ENCODE measurements around the gene TM4SF5. TPM values are rescaled to one million over a fixed set of nuclear protein-coding genes. Genes with fewer than 3 reads are reported as not detected.
"Not testable (repeated sequence)": the region's sequence is repeated elsewhere in the genome, so short reads cannot be mapped to it uniquely, and the experiment has no call there.

Gene TM4SF5
- total RNA-seq, 2 experiments from 2014 or later: not detected

DNA sequence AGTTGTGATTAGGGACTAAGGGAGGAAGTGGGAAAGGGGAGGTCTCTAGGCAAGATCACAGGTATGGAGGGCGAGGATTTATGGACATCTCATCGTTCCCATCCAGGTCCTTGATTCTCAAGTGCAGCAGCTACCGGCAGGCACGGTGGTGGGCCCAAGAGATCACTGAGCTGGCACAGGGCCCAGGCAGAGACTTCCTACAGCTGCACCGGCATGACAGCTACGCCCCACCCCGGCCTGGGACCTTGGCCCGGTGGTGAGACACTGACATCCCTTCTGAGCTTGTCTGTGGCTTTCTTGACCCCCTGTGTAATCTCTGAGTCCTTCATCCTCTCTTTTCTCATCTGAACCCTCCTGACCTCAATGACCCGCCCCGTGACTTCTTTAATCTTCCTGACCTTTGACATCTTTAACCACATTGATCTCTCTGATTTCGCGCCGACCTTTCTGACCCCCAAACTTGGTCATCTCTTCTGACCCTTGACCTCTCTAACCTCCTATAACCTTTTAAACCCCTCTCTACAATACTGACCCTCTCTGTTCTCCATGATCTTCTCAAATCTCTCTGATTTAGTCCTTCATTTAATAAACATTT lies 39.1 kb downstream of the TM4SF5 start:
- Mint-ChIP-seq H3K27ac (no peak overlapping the region), H3K4me3 (no peak overlapping the region), H3K9me3 (ENCODE audit: low read depth) (no peaks in the 10 kb centered on the region), H3K27me3 (no peaks in the 10 kb centered on the region), H3K36me3 (ENCODE audit: low read depth) (peaks cover 4% of the 10 kb centered on the region), H3K4me1 (peaks cover 7% of the 10 kb centered on the region)
- ATAC-seq (no peak), DNase-seq (no peak)
- ChIA-PET CTCF (no interaction called here), POLR2A (no interaction called here)
- intact Hi-C loops (cut with DNase I, micrococcal nuclease): no loop called here

DNA sequence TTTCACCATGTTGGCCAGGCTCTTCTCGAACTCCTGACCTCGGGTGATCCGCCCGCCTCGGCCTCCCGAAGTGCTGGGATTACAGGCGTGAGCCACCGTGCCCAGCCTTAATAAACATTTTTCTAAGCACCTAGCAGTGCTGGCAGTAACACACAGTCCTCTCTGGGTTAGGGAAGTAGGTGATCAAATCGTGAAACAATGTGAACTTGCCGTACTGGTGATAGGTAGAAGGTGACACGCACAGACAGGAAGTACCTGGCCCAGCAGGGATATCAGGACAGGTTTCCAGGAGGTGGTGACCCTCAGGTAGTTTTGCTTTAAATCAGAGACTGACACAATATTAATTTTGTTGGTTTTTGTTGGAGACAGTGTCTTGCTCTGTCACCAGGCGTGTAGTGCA lies 39.8 kb downstream of the TM4SF5 start:
- CTCF ChIA-PET: no interaction called here
- Mint-ChIP-seq H3K9me3 (ENCODE audit: low read depth) (no peaks in the 10 kb centered on the region), H3K36me3 (ENCODE audit: low read depth) (peaks cover 6% of the 10 kb centered on the region), H3K27me3 (no peaks in the 10 kb centered on the region), H3K27ac (no peak overlapping the region), H3K4me3 (no peak overlapping the region), H3K4me1 (peaks cover 2% of the 10 kb centered on the region)
- no peak for DNase-seq
- intact Hi-C loops (cut with DNase I, micrococcal nuclease): no loop called here
- POLR2A ChIA-PET: no interaction called here
- ATAC-seq: no peak

DNA sequence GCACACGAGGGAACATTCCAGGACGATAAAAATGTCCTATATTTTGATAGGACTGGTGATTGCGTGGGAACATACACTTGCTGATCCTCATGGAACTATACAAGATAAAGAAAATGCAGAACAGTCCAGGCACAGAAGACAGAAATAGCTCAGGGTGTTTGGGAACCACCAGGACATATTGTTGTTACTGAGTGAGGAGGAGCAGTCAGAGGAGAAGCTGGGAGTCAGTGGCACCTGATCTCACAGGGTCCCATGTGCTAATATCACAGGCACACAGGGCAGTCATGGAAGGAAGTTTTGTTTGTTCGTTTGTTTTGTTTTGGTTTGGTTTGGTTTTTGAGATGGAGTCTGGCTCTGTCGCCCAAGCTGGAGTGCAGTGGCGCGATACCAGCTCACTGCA lies 41.0 kb downstream of the TM4SF5 start:
- Mint-ChIP-seq H3K27me3 (no peaks in the 10 kb centered on the region), H3K36me3 (ENCODE audit: low read depth) (peaks cover 9% of the 10 kb centered on the region), H3K9me3 (ENCODE audit: low read depth) (no peaks in the 10 kb centered on the region), H3K4me1 (peaks cover 2% of the 10 kb centered on the region), H3K4me3 (no peak overlapping the region), H3K27ac (no peak overlapping the region)
- intact Hi-C loops (cut with DNase I, micrococcal nuclease): no loop called here
- POLR2A ChIA-PET: no interaction called here
- CTCF ChIA-PET: interaction anchor here (0.6 kb wide), 1 partner anchor 87 kb away, joined by 3 read pairs; the partner anchor contains the start of gene C17orf107
- ATAC-seq: no peak
- no peak for DNase-seq

DNA sequence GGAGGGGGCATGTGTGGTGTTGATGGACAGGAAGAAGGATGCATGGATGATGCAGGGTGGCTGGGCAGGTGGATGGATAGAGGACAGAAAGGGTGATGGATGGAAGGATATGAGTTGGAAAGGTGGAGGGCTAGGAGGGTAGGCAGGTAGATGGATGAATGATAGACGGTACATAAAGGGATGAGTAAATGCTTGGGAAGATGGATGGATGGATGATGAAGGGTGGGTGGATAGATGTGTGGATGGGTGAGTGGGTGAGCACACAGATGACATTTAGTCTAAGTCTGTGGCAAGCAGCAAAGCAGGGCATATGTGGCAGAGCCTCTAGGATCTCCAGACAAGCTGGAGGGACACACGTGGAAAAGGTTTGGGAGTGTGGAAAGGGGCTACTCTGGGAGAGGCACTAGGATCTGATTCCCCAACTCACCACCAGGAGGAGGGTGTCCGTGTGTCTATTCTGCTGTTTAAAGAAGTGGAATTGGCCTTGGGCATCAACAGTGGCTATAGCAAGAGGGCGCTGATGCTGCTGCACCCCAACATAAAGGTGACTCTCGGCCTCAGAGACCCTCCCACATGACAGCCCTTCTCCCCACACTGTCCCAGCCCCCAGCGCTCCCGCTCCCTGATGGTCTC lies 43.5 kb downstream of the TM4SF5 start:
- intact Hi-C loops (cut with DNase I, micrococcal nuclease): no loop called here
- Mint-ChIP-seq H3K4me3 (no peak overlapping the region), H3K4me1 (no peaks in the 10 kb centered on the region), H3K36me3 (ENCODE audit: low read depth) (peaks cover 10% of the 10 kb centered on the region), H3K27me3 (no peaks in the 10 kb centered on the region), H3K27ac (no peak overlapping the region), H3K9me3 (ENCODE audit: low read depth) (no peaks in the 10 kb centered on the region)
- ATAC-seq (no peak), DNase-seq (no peak)
- ChIA-PET POLR2A (no interaction called here), CTCF (no interaction called here)

DNA sequence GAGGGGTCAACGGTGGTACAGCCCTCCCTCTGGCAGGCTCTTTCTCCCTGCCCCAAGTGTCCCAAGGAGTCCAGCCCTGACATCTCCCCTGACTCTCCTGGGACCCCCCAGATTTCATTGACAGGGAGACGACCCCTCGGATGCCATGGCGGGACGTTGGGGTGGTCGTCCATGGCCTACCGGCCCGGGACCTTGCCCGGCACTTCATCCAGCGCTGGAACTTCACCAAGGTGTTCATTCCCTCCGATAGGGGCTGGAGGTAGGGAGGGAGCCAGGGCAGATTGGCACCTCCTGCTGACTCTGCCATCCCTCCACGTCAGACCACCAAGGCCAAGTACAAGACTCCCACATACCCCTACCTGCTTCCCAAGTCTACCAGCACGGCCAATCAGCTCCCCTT lies 45.1 kb downstream of the TM4SF5 start:
- ChIA-PET POLR2A (no interaction called here), CTCF (no interaction called here)
- Mint-ChIP-seq H3K4me1 (no peaks in the 10 kb centered on the region), H3K27me3 (no peaks in the 10 kb centered on the region), H3K27ac (no peak overlapping the region), H3K4me3 (no peak overlapping the region), H3K36me3 (ENCODE audit: low read depth) (peaks cover 9% of the 10 kb centered on the region), H3K9me3 (ENCODE audit: low read depth) (no peaks in the 10 kb centered on the region)
- no peak for DNase-seq
- ATAC-seq: no peak
- intact Hi-C loops (cut with DNase I, micrococcal nuclease): no loop called here

DNA sequence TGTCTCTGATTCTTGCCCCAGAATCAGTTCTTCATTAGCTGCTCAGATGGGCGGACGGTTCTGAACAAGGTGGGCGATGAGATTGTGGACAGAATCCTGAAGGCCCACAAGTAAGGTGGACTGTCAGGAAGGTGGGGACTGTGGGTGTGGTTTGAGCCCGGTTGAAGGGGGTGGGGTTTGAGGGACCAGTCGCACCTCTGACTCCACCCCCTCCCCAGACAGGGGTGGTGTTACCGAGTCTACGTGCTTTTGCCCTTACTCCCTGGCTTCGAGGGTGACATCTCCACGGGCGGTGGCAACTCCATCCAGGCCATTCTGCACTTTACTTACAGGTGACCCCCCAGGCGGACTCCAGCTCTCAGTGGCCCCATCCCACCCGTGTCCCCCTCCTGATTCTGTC lies 46.6 kb downstream of the TM4SF5 start:
- no peak overlapping the region for H3K27ac Mint-ChIP-seq
- H3K4me3 Mint-ChIP-seq: no peak overlapping the region
- no peaks in the 10 kb centered on the region for H3K9me3 Mint-ChIP-seq (ENCODE audit: low read depth)
- ATAC-seq: no peak
- ChIA-PET POLR2A (no interaction called here), CTCF (no interaction called here)
- H3K27me3 Mint-ChIP-seq: no peaks in the 10 kb centered on the region
- H3K36me3 Mint-ChIP-seq (ENCODE audit: low read depth): peaks cover 9% of the 10 kb centered on the region
- H3K4me1 Mint-ChIP-seq: no peaks in the 10 kb centered on the region
- DNase-seq: no peak
- intact Hi-C loops (cut with DNase I, micrococcal nuclease): no loop called here

DNA sequence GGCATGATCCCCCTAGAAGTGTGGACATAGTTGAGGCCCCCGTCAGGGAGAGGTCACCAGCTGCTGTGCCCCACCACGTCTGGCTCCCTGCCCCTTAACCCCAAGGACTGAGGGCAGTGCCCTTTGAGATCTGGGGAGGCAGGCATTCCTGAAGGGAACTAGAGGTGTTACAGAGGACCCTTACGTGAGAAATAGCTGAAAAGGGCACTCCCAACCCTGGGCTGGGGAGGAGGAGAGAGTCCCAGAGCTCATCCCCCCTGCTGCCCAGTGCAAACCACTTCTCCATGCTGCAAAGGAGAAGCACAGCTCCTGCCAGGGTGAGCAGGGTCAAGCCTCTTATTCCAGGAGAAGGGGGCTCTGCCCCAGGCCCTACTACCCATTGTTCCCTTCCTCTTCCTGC lies 51.1 kb downstream of the TM4SF5 start:
- H3K27me3 Mint-ChIP-seq: no peaks in the 10 kb centered on the region
- intact Hi-C loops (cut with DNase I, micrococcal nuclease): no loop called here
- no peak for DNase-seq
- H3K4me3 Mint-ChIP-seq: no peak overlapping the region
- peaks cover 2% of the 10 kb centered on the region for H3K36me3 Mint-ChIP-seq (ENCODE audit: low read depth)
- no peaks in the 10 kb centered on the region for H3K4me1 Mint-ChIP-seq
- POLR2A ChIA-PET: no interaction called here
- H3K9me3 Mint-ChIP-seq (ENCODE audit: low read depth): no peaks in the 10 kb centered on the region
- ATAC-seq: no peak
- CTCF ChIA-PET: interaction anchor here (0.5 to 0.7 kb wide), 2 partner anchors 114 to 180 kb away, joined by 3 read pairs; no protein-coding TSS in a partner anchor
- H3K27ac Mint-ChIP-seq: no peak overlapping the region

DNA sequence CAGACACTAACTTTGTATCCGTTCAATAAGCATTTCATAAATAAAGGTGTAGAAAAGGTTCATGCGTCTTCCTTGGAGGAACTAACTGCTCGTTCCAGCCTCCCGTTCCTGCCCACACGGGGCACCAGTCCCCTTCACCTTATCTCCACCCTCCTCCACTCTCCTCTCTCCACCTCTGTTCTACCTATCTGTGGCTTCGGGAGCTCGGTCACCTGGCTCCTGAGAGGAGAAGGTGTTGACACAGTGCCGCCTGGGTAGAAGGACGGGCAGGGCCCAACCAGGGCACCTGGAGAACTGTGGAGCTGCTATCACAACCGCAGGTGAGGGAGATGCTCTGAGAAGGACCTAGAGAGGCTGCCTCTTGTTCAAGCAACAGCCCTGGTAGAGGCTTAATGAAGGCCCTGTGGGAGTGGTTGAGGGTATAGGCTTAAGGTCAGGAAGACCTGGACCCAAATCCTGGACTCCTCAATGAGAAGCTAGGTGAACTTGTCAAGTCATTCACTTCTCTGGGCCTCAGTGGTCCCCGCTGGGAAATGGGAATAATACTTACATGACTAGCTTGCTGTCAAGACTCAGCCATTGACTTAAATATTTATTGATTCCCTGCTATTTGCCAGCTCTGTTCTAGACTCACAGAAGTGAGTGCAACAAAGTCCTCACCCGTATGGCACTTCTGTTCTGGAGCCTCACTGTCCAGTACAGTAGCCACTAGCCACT lies 51.8 kb downstream of the TM4SF5 start:
- DNase-seq: no peak
- ATAC-seq: no peak
- Mint-ChIP-seq H3K36me3 (ENCODE audit: low read depth) (peaks cover 2% of the 10 kb centered on the region), H3K9me3 (ENCODE audit: low read depth) (no peaks in the 10 kb centered on the region), H3K27ac (no peak overlapping the region), H3K4me3 (no peak overlapping the region), H3K4me1 (no peaks in the 10 kb centered on the region), H3K27me3 (no peaks in the 10 kb centered on the region)
- POLR2A ChIA-PET: no interaction called here
- CTCF ChIA-PET: interaction anchor here (0.6 to 0.7 kb wide), 3 partner anchors 35 to 179 kb away, joined by 3 read pairs; no protein-coding TSS in a partner anchor
- intact Hi-C loops (cut with DNase I, micrococcal nuclease): no loop called here

DNA sequence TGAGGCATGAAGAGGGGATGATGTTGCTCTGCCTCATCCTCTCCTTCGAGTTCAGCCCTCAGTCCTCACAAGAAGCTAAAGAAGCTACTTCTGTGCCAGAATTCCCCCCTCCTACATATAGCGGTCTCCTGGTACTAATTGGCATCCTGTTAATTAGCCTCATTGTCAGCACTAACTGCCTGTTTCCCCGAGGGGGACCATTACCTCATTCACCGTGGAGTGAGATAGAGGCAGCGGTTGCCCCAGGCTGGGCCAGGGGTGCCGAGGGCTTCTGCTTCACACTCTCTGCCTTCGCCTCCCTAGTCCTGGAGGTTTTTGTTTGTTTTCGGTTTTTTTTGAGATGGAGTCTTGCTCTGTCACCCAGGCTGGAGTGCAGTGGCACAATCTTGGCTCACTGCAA lies 55.7 kb downstream of the TM4SF5 start:
- H3K27ac Mint-ChIP-seq: no peak overlapping the region
- ATAC-seq (no peak), DNase-seq (no peak)
- intact Hi-C loops (cut with DNase I, micrococcal nuclease): no loop called here
- H3K4me1 Mint-ChIP-seq: no peaks in the 10 kb centered on the region
- POLR2A ChIA-PET: no interaction called here
- no peaks in the 10 kb centered on the region for H3K36me3 Mint-ChIP-seq (ENCODE audit: low read depth)
- CTCF ChIA-PET: no interaction called here
- H3K27me3 Mint-ChIP-seq: no peaks in the 10 kb centered on the region
- no peak overlapping the region for H3K4me3 Mint-ChIP-seq
- no peaks in the 10 kb centered on the region for H3K9me3 Mint-ChIP-seq (ENCODE audit: low read depth)

DNA sequence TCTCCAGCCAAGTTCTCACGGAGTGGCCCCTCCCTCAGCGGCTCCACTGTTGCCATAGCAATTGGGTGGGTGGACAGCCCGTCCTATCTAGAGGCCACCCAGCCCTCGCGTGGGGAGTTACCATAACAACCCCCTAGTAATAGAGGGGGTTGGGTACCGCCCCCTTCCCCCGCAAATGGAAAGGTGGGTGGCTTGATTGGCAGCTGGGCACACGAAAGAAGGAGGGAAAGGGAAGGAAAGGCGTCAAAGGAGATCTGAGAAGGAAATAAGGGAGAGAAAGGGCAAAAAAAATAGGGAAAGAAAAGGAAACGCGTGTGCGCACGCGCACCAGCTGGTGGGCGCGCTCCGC lies 61.1 kb downstream of the TM4SF5 start:
- H3K4me1 Mint-ChIP-seq: peaks cover 25% of the 10 kb centered on the region
- POLR2A ChIA-PET: interaction anchor here (0.6 to 0.7 kb wide), 2 partner anchors 8 to 72 kb away, joined by 3 read pairs; no protein-coding TSS in a partner anchor
- peak overlapping the region; percentile 90 for H3K4me3 Mint-ChIP-seq
- CTCF ChIA-PET; H3K9me3 Mint-ChIP-seq (ENCODE audit: low read depth); DNase-seq; H3K36me3 Mint-ChIP-seq (ENCODE audit: low read depth); H3K27me3 Mint-ChIP-seq: not testable (repeated sequence)
- peak; percentile 14 for ATAC-seq
- peak overlapping the region; percentile 91 for H3K27ac Mint-ChIP-seq
- intact Hi-C loops (cut with DNase I, micrococcal nuclease): loop anchor here (1.0 to 2.0 kb wide), 14 partner anchors 26 to 869 kb away; partner anchors contain the start of genes ARRB2 (in 2 of the 2), ATP2A3 (in 1 of the 2), C17orf107 (in 1 of the 2) and CXCL16 (in 1 of the 2)
